Stomach (tissue), 4 donors: Measurements from ENCODE around the gene SPATA18.

Experiments
- CTCF ChIP-seq, 7 experiments: fragments of 450-650 bp in 4 of 7; fragments of 200-600 bp in 3 of 7; sonication (generic) in 3 of 7; IDR thresholded peaks; one replicate each; pipeline ENCODE4 v1.5.1; 2016 to 2019; ENCODE audit warnings: antibody characterized with exemption in 7 of 7, control low read depth in 2 of 7, mild to moderate bottlenecking in 1 of 7
- POLR2A ChIP-seq, 4 donors: fragments of 450-650 bp; IDR thresholded peaks; one replicate each; pipeline ENCODE4 v1.6.1; 2016; ENCODE audit warnings: antibody characterized with exemption in 4 of 4, control low read depth in 2 of 4, mild to moderate bottlenecking in 1 of 4, moderate library complexity in 1 of 4
- POLR2AphosphoS5 ChIP-seq, 3 donors: sonication (generic); formaldehyde crosslinking; IDR thresholded peaks; one replicate each; pipeline ENCODE4 v1.6.1; 2016; ENCODE audit warnings: antibody characterized with exemption in 3 of 3

- no peak for TF ChIP-seq POLR2A (IDR thresholded peaks at IDR 0.05)
- TF ChIP-seq CTCF (IDR thresholded peaks at IDR 0.05), result no peak
- TF ChIP-seq POLR2AphosphoS5 (IDR thresholded peaks at IDR 0.05), result no peak
Measured at GRCh38 chr4:52005604-52006273, 45.4 kb upstream of the SPATA18 start.
